Daoy (cell line): ENCODE data around the gene ABCC4. TPM values are rescaled to one million over a fixed set of nuclear protein-coding genes. Genes with fewer than 3 reads are reported as not detected.

Experiments used
- DNase-seq: peaks from one replicate; pipeline ENCODE4 v3.0.0-alpha.2; 2015; ENCODE audit warnings: low read depth
- total RNA-seq: library from RNA; depleted of rRNA; stranded (reverse); fragments of >200 nt; shearing (Covaris generic); gene quantifications from 2 replicates; pipeline ENCODE4 v1.2.3, GENCODE V29; 2014

ABCC4 gene
- total RNA-seq, 1 experiment from 2014 or later, result 10.8 TPM

GRCh38 chr13:95155504-95155903 is 145.7 kb downstream of the ABCC4 start:
- no peak for DNase-seq

- DNase-seq, result no peak
Observed at GRCh38 chr13:95155093-95155492, 146.2 kb downstream of the ABCC4 start.

DNA sequence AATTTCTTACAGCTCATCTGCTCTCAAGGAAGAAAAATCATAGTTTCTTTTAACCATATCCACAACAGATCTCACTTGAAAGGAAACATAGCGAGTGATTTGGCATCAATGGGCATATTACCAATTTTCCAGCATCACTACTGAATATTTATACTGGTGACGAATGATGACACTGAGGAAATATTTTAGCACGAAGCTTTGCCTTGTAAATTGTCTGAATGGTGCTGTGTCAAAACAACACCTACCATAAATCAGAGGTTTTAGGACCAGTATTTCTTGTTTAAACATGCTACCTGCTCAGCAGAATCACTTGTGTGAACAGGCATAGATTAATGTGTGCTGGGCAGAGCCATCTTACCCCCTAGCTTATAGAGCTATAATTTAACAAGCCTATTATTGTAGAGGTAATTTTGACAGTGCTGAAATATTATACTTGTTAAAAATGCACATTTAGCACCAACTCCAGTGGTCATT is 146.8 kb downstream of the ABCC4 start:
- DNase-seq, result no peak

DNA sequence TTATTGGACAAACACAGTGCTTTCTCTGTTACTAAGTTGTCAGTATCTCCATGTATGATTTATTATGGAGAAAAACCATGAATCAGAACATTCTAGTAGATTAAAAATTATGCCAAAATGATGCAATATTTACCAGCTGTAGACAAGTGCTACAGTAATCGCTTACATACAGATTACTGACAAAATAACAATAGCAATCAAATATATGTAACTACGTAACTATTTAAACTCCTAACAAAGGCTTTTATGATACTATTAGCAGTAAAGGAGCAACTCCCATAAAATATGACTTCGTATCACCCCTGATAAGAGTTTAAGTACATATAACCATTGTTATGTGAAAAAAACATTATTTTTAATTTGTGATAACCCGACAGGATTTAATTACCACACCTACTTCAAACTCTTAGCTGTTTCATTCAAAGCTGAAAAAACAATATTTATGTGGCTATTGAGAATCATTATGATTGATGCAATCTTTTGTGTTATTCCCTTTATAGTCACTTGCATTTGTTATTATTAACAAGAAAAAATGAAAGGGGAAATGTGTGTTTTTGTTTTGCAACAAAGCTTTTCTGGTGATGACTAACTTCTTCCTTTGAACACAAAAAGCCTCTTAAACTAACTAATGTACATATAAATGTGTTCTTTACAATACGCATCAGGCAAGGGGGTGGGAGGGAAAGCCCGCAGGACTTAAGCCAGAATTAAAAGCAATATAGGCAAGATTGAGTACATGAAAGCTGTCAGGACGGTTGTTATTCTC is 147.4 kb downstream of the ABCC4 start:
- no peak for DNase-seq

DNA sequence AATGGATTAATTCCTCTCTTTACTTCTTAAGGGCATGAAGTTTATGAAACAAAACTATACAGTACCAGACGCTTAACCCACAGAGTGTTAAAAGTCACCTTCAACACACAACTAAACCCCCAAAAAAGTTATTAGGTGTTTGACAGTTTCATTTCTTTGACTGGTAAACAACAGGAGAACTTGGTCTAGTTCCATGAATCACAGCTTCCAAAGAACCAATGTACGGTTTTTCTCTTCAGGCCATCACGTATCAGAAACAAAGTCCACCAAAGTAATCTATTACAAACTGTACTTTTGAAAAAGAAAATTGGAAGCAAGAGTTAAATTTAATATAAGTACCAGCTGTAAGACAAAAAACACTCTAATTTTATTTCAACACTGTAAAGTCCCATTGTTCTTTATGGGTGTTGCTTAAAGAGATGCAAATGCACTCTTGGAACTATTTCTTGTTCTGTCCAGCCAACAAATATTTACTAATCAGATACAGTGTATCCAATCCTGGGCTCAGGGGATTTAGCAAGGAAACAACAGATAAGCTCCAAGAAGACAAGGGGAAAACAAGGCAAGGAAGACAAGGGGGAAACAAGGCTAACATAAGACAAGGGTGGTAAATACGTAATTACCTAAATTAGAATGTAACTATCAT is 149.2 kb downstream of the ABCC4 start:
- DNase-seq, result no peak

- DNase-seq, result no peak
Observed at GRCh38 chr13:95150555-95150954, 150.7 kb downstream of the ABCC4 start.

DNA sequence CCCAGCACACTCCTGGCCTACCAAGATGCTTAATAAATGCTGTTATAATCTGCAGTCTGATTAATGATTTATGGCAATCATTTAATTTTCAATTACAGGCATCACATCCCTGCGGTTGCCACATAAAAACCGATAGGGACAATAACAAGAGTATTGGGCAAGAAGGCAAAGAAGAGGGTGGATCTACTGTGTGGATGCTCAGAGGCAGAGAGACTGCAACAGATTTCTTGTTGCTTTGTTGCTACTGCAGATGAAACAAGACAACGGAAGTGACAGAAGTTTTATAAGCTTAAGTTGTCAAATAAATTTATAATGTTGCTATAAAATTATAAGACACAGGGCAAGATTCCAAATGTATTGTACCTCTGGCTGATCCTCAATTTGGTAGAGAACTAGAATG is 154.8 kb downstream of the ABCC4 start:
- DNase-seq, result no peak

- DNase-seq, result no peak
Observed at GRCh38 chr13:95145587-95145986, 155.7 kb downstream of the ABCC4 start.

DNA sequence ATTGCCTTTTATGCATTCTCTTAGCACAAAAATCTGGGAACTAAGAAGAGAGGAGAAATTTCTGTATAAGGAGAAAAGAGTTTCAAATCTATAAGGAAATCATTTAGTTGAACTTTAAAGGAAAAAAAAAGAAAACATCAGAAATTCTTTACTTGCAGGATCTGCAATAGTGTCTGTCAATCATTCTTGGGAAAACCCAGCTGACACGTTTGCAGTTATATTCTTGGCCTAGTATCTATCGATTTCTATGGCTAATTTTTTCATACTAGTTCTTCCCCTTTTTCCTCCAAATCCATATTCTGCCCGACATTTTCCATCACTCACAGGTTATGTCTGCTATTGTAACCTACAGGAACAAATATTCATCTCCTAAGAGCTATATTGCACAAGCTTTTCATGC is 160.7 kb downstream of the ABCC4 start:
- no peak for DNase-seq

GRCh38 chr13:95138876-95139585 is 162.2 kb downstream of the ABCC4 start:
- DNase-seq, result no peak

DNA sequence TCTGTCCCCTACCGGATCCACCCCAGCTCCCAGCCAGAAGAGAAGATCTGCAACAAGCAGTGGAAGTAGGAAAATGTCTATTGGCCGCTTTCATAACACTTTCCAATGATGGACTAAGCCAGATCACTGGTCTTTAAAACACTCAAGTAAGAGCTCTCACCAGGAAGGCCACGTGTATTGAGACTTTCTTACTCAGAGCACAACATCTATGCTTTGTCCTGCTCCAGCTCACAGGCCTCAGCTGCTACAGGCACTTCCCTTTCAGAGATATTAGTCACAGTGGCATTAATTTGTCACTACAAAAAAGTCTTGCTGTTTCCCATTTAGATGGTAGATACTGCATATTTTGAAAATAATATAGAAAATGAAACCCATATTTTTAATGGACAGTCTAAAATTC is 164.2 kb downstream of the ABCC4 start:
- DNase-seq, result no peak

GRCh38 chr13:95136638-95137037 is 164.6 kb downstream of the ABCC4 start:
- DNase-seq, result no peak

- no peak for DNase-seq
Observed at GRCh38 chr13:95133498-95133897, 167.8 kb downstream of the ABCC4 start.

- DNase-seq, result no peak
Observed at GRCh38 chr13:95129004-95129403, 172.2 kb downstream of the ABCC4 start.

DNA sequence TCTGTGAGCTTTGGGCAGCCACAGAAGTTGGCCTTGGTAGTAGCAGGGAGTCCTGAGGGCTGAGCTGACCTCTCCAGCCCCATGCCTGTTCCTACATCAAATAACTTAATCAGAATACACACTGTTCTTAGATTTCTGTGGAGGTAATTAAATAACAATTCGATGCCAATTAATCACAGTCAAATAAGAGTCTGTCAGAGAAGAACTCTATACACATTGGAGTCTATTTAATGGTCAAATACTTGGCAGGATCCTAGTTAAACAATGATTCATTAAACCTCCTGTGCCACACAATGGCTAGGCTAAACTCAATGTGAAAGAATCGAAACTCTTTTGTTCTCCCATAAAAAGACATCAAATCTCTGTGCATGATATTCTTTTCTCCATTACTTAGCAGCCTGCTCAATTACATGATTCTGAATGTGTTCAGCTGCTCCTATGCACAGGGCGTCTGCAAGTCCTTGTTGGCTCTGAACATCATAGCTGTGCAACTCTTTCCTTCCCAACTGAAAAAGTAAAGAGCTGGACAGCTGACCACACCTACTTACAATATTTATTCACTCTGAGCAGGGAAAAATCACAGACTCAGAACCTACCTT is 173.1 kb downstream of the ABCC4 start:
- DNase-seq, result no peak

DNA sequence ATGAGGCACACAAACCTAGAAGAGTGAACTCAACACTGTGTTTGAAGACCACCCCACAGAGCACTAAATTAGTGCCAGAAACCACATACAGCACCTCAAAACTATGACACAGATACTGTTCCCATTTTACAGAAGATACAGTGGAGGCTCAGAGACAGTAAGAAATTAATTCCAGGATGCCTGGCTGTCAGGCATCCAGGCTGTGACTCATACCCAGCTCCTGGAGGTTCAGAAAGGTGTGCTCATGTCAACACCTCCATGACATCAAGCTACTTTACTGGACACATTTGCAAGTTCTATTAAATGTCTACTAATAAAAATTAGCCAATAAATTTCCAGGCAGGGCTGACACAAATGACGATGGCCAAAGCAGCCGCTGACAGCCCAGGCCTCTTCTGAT is 176.3 kb downstream of the ABCC4 start:
- no peak for DNase-seq

GRCh38 chr13:95123726-95124125 is 177.5 kb downstream of the ABCC4 start:
- DNase-seq, result no peak

- no peak for DNase-seq
Observed at GRCh38 chr13:95122063-95122462, 179.2 kb downstream of the ABCC4 start.

GRCh38 chr13:95121516-95121915 is 179.7 kb downstream of the ABCC4 start:
- no peak for DNase-seq

GRCh38 chr13:95120650-95121049 is 180.6 kb downstream of the ABCC4 start:
- DNase-seq, result no peak

DNA sequence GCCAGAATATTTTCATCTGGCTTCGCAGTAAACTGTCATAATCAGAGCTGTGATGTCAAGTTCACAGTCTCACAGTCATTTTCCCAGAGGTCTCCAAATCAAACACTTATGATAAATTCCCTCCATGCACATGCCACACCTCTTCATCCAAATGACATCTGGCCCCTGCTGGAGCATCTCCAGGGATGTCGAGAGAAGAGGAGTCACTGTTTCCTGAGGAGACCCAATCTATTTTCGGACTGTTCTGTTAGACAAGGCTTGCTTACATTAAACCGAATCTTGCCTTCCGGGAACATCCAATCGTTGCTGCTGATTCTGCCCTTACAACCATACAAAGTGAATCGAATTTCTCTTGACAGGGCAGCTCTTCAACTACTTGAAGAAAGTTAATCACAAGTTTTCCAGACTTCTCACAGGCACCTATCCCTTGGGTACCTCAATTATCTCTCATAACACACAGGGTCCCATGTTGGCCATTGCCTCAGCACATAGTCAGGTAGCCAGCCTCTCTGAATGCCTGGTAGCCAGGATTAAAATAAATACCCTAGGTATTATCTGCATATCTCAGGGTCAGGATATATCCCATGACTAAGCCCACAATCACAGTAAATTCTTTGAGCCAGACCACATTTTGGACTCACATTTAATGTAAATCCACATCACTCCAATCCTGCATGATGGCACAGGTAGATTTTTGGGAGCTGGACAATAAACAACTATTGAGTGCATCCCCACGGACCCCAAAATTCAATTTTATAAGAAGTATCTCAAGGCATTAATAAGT is 182.5 kb downstream of the ABCC4 start:
- DNase-seq, result no peak

GRCh38 chr13:95117092-95117491 is 184.2 kb downstream of the ABCC4 start:
- no peak for DNase-seq
